H1 (cell line): ENCODE data around the gene ADAMTS15. TPM values are rescaled to one million over a fixed set of nuclear protein-coding genes. Genes with fewer than 3 reads are reported as not detected.

ENCODE experiments used
- CTCF ChIA-PET: fragments of 300-600 bp; sonication (Branson Sonifier 250); formaldehyde crosslinking; loops from one replicate; lab custom pipeline; 2021; ENCODE audit not compliant: partially characterized antibody; lab: Charles Lee
- POLR2A ChIA-PET: fragments of 300-600 bp; sonication (Branson Sonifier 250); formaldehyde crosslinking; loops from one replicate; lab custom pipeline; 2021; ENCODE audit warnings: inconsistent platforms; ENCODE audit not compliant: partially characterized antibody; lab: Charles Lee
- DNase-seq, 2 experiments: peaks; one replicate each; pipeline versions ENCODE4 v3.0.0 to v3.0.0-alpha.2; 2010 to 2022; ENCODE audit warnings: low spot score in 2 of 2, low read depth in 1 of 2, mixed read lengths in 1 of 2
- FAIRE-seq: peaks from 2 replicates; lab custom pipeline; 2011; peaks lifted over from hg19 to GRCh38; lab: Jason Lieb, UNC
- H2AFZ ChIP-seq: 2 replicates; pipeline ENCODE4 v1.8.1; 2012; ENCODE audit warnings: low read length, inconsistent platforms
- H2AK5ac ChIP-seq: 2 replicates; pipeline ENCODE4 v1.6.1; 2013; ENCODE audit warnings: low read depth, low read length
- H2BK120ac ChIP-seq: replicated peaks from 2 replicates; pipeline ENCODE3; 2013; ENCODE audit warnings: low read depth, low read length, inconsistent platforms
- H2BK12ac ChIP-seq: 2 replicates; pipeline ENCODE4 v1.6.1; 2013; ENCODE audit warnings: low read depth, low read length
- H2BK15ac ChIP-seq: 2 replicates; pipeline ENCODE4 v1.6.1; 2013; ENCODE audit warnings: low read length
- H2BK20ac ChIP-seq: 2 replicates; pipeline ENCODE4 v1.6.1; 2013; ENCODE audit warnings: low read length
- H2BK5ac ChIP-seq: 2 replicates; pipeline ENCODE4 v1.6.1; 2013; ENCODE audit warnings: low read depth, low read length
- H3K14ac ChIP-seq: 2 replicates; pipeline ENCODE4 v1.6.1; 2013; ENCODE audit warnings: inconsistent platforms; ENCODE audit not compliant: insufficient read length
- H3K18ac ChIP-seq: 2 replicates; pipeline ENCODE4 v1.6.1; 2013; ENCODE audit warnings: low read length; ENCODE audit errors: extremely low read depth
- H3K23ac ChIP-seq: 2 replicates; pipeline ENCODE4 v1.6.1; 2013; ENCODE audit warnings: inconsistent platforms; ENCODE audit not compliant: insufficient read length
- H3K23me2 ChIP-seq: 2 replicates; pipeline ENCODE4 v1.6.1; 2013; ENCODE audit warnings: low read depth, low read length
- H3K27ac ChIP-seq: 2 replicates; pipeline ENCODE4 v1.6.1; 2011; ENCODE audit warnings: low read depth, low read length, inconsistent platforms
- H3K27me3 ChIP-seq, 4 experiments: replicated peaks in 1 of 4; 1 replicate in 1 of 4; 2 replicates in 3 of 4; pipeline versions ENCODE4 v1.6.1 to v1.8.1; 2011 to 2013; ENCODE audit warnings: low read length in 3 of 4, mild to moderate bottlenecking in 3 of 4, inconsistent platforms in 2 of 4, mixed read lengths in 2 of 4, moderate library complexity in 1 of 4; ENCODE audit not compliant: control insufficient read depth in 3 of 4, insufficient read depth in 3 of 4; ENCODE audit errors: extremely low read depth in 1 of 4
- H3K36me3 ChIP-seq, 4 experiments: 2 replicates each; pipeline versions ENCODE4 v1.6.1 to v1.8.1; 2011 to 2013; ENCODE audit warnings: mild to moderate bottlenecking in 4 of 4, low read length in 3 of 4, moderate library complexity in 2 of 4, control low read depth in 1 of 4, inconsistent platforms in 1 of 4; ENCODE audit not compliant: insufficient read depth in 4 of 4, control insufficient read depth in 2 of 4
- H3K4ac ChIP-seq: replicated peaks from 2 replicates; pipeline ENCODE3; 2013; ENCODE audit warnings: low read length, low read depth, mixed read lengths, inconsistent platforms; ENCODE audit not compliant: insufficient read length
- H3K4me1 ChIP-seq, 4 experiments: replicated peaks in 1 of 4; 1 replicate in 1 of 4; 2 replicates in 3 of 4; pipeline versions ENCODE4 v1.6.1 to v1.8.1; 2011 to 2013; ENCODE audit warnings: low read length in 3 of 4, inconsistent platforms in 2 of 4, mixed read lengths in 1 of 4; ENCODE audit not compliant: insufficient read depth in 4 of 4, control insufficient read depth in 3 of 4
- H3K4me2 ChIP-seq, 2 experiments: 2 replicates each; pipeline versions ENCODE4 v1.6.1 to v1.8.1; 2011 to 2013; ENCODE audit warnings: low read depth in 2 of 2, low read length in 2 of 2, control low read depth in 1 of 2, inconsistent platforms in 1 of 2, mild to moderate bottlenecking in 1 of 2; ENCODE audit not compliant: insufficient read depth in 1 of 2
- H3K4me3 ChIP-seq, 4 experiments: fragments of 200-600, 300-600 bp in 1 of 4; sonication (generic), shearing (Covaris generic), sonication (Bioruptor Twin) in 1 of 4; 2 replicates each; pipeline versions ENCODE4 v1.5.1 to v1.8.1; 2011 to 2016; ENCODE audit warnings: low read length in 4 of 4, low read depth in 3 of 4, control low read depth in 2 of 4, inconsistent platforms in 2 of 4, mild to moderate bottlenecking in 2 of 4, mixed read lengths in 1 of 4, moderate library complexity in 1 of 4; ENCODE audit not compliant: insufficient read depth in 2 of 4; ENCODE audit errors: extremely low read depth in 1 of 4
- H3K56ac ChIP-seq: replicated peaks from 2 replicates; pipeline ENCODE3; 2013; ENCODE audit warnings: low read depth, mild to moderate bottlenecking, mixed read lengths, low read length, inconsistent platforms; ENCODE audit not compliant: insufficient read length
- H3K79me1 ChIP-seq: 2 replicates; pipeline ENCODE4 v1.6.1; 2013; ENCODE audit warnings: low read depth, low read length, control low read depth
- H3K79me2 ChIP-seq, 2 experiments: 2 replicates each; pipeline versions ENCODE4 v1.6.1 to v1.8.1; 2012 to 2013; ENCODE audit warnings: low read length in 2 of 2, mild to moderate bottlenecking in 2 of 2, inconsistent platforms in 1 of 2; ENCODE audit not compliant: insufficient read depth in 2 of 2, control insufficient read depth in 1 of 2
- H3K9ac ChIP-seq, 4 experiments: replicated peaks in 1 of 4; 1 replicate in 1 of 4; 2 replicates in 3 of 4; pipeline versions ENCODE4 v1.6.1 to v1.8.1; 2011 to 2013; ENCODE audit warnings: low read depth in 3 of 4, low read length in 3 of 4, control low read depth in 2 of 4, mild to moderate bottlenecking in 2 of 4, moderate library complexity in 2 of 4, inconsistent platforms in 1 of 4; ENCODE audit errors: extremely low read depth in 1 of 4
- H3K9me3 ChIP-seq, 2 experiments: 2 replicates each; pipeline versions ENCODE4 v1.6.1 to v1.8.1; 2012 to 2013; ENCODE audit warnings: mild to moderate bottlenecking in 2 of 2, moderate library complexity in 2 of 2, control low read depth in 1 of 2, inconsistent platforms in 1 of 2, low read depth in 1 of 2, low read length in 1 of 2, mixed read lengths in 1 of 2; ENCODE audit not compliant: insufficient read depth in 2 of 2
- H4K20me1 ChIP-seq, 2 experiments: replicated peaks in 1 of 2; 2 replicates each; pipeline versions ENCODE3 to v1.8.1; 2011 to 2013; ENCODE audit warnings: inconsistent platforms in 2 of 2, low read length in 2 of 2, mild to moderate bottlenecking in 1 of 2; ENCODE audit not compliant: insufficient read depth in 2 of 2, control insufficient read depth in 1 of 2
- H4K5ac ChIP-seq: 2 replicates; pipeline ENCODE4 v1.6.1; 2013; ENCODE audit warnings: low read length, low read depth, mixed read lengths, inconsistent platforms; ENCODE audit not compliant: insufficient read length
- H4K8ac ChIP-seq: 2 replicates; pipeline ENCODE4 v1.8.0; 2013; ENCODE audit warnings: mild to moderate bottlenecking, moderate library complexity, low read length, inconsistent platforms; ENCODE audit not compliant: insufficient read depth; ENCODE audit errors: extremely low read depth
- H4K91ac ChIP-seq: replicated peaks from 2 replicates; pipeline ENCODE3; 2013; ENCODE audit warnings: low read length, mixed read lengths, inconsistent platforms; ENCODE audit not compliant: insufficient read length
- EP300 ChIP-seq, 2 experiments: IDR thresholded peaks; 1 replicate in 1 of 2; 2 replicates in 1 of 2; pipeline ENCODE4 v1.6.1; 2011 to 2012; ENCODE audit warnings: low read depth in 2 of 2, low read length in 2 of 2, mild to moderate bottlenecking in 2 of 2, borderline replicate concordance in 1 of 2, inconsistent platforms in 1 of 2, moderate library complexity in 1 of 2
- HDAC6 ChIP-seq: IDR thresholded peaks from one replicate; pipeline ENCODE4 v1.7.1; 2012; ENCODE audit warnings: low read depth, mild to moderate bottlenecking, inconsistent platforms, low read length, moderate library complexity
- JUND ChIP-seq: IDR thresholded peaks from 2 replicates; pipeline ENCODE4 v1.6.1; 2011; ENCODE audit warnings: mild to moderate bottlenecking, improper control_type of control experiment, low read length
- KDM5A ChIP-seq: fragments of 200-600 bp; IDR thresholded peaks from 2 replicates; pipeline ENCODE4 v1.7.1; 2012; ENCODE audit warnings: mild to moderate bottlenecking, low read length, inconsistent platforms, mixed read lengths
- MAX ChIP-seq: IDR thresholded peaks from 2 replicates; pipeline ENCODE4 v1.6.1; 2012; ENCODE audit warnings: inconsistent platforms
- NANOG ChIP-seq: IDR thresholded peaks from 2 replicates; pipeline ENCODE4 v1.6.1; 2011; ENCODE audit warnings: low read length, low read depth, mild to moderate bottlenecking, inconsistent platforms; ENCODE audit not compliant: insufficient read depth, poor library complexity, severe bottlenecking
- PHF8 ChIP-seq: fragments of 200-600 bp; sonication (generic); conservative IDR thresholded peaks from 2 replicates; pipeline ENCODE4 v1.7.1; 2012; ENCODE audit warnings: low read depth, mild to moderate bottlenecking, inconsistent platforms, low read length, moderate library complexity
- SIX5 ChIP-seq: IDR thresholded peaks from 2 replicates; pipeline ENCODE4 v1.6.1; 2011; ENCODE audit warnings: mild to moderate bottlenecking, low read depth, low read length
- TAF1 ChIP-seq: IDR thresholded peaks from 2 replicates; pipeline ENCODE4 v1.6.1; 2011; ENCODE audit warnings: mild to moderate bottlenecking, low read depth, low read length
- WGBS, 2 experiments: shearing (Covaris generic) in 1 of 2; methylation state at CpG; one replicate each; pipeline versions ENCODE4 v1.1.6 to v1.1.7; 2013 to 2015; ENCODE audit warnings: low lambda C conversion rate in 2 of 2, mixed read lengths in 2 of 2, inconsistent platforms in 1 of 2, low coverage in 1 of 2, missing lambda C conversion rate in 1 of 2; ENCODE audit not compliant: insufficient replicate concordance in 2 of 2, insufficient coverage in 1 of 2, insufficient read length in 1 of 2; ENCODE audit errors: extremely low coverage in 1 of 2, missing lambda C conversion rate in 1 of 2; 5-methylcytosine and 5-hydroxymethylcytosine counted together
- polyA plus RNA-seq, 7 experiments: library from polyadenylated mRNA; depleted of rRNA in 3 of 7; stranded (reverse) in 5 of 7; unstranded in 2 of 7; fragments of >200 nt in 5 of 7; fragments of 200-250 nt in 2 of 7; gene quantifications; 1 replicate in 5 of 7; 2 replicates in 1 of 7; 4 replicates in 1 of 7; pipeline versions ENCODE4 v1.2.1 to v1.2.3, GENCODE V29; 2011 to 2013; ENCODE audit warnings: missing spikeins in 2 of 7, mixed read lengths in 2 of 7
- total RNA-seq: library from RNA; stranded (reverse); fragmentation: NEBNext Ultra II Directional; extraction: Animal tissue kit (Norgen Biotek cat#: 25700); gene quantifications from 2 replicates; pipeline ENCODE4 v1.2.1, GENCODE V29; 2021
- TF ChIP-seq, protein P1 (sequence below), 3 experiments: IDR thresholded peaks; 1 replicate in 2 of 3; 2 replicates in 1 of 3; pipeline versions ENCODE4 v1.5.1 to v1.6.1; 2011; ENCODE audit warnings: low read length in 3 of 3, mild to moderate bottlenecking in 3 of 3, inconsistent platforms in 2 of 3, low read depth in 1 of 3, moderate library complexity in 1 of 3; ENCODE audit not compliant: insufficient read depth in 1 of 3; ENCODE audit errors: control extremely low read depth in 1 of 3

ADAMTS15 gene
- total and polyA plus RNA-seq, 2 of the 8 experiments (the other 6 are each of a cell fraction or from before 2014, with no cell fraction given) = 1.7 to 4.7 TPM

DNA sequence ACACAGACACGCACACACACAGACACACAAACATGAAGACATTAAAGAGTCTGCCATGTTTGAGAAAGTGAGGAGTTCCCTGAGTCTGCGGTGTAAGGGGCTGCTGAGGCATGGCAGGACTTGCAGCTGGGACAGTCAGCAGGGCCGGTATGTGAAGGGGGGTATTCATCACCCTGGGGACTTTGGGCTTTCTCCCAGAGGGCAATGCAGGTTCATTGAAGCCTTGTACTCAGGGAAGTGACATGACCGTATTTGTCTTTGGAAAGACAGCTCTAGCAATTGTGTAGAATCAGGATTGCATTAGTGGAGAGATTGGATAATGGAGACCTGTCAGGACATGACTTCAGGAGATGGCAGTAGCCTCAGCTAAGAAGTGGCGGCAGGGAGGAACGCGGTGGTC is 10.6 kb upstream of the ADAMTS15 start:
- Histone ChIP-seq H4K20me1 (no peaks in the 10 kb centered on the region), H2BK5ac (no peak overlapping the region), H3K56ac (no peak overlapping the region), H3K4me3 (no peak overlapping the region), H3K23ac (no peak overlapping the region), H2BK12ac (no peak overlapping the region), H3K36me3 (no peaks in the 10 kb centered on the region), H3K18ac (no peak overlapping the region), H4K8ac (no peak overlapping the region), H3K79me1 (no peaks in the 10 kb centered on the region), H3K4me1 (no peaks in the 10 kb centered on the region), H3K9ac (no peak overlapping the region), H3K4me2 (no peak overlapping the region), H2BK20ac (no peak overlapping the region), H2AFZ (no peak overlapping the region), H3K27me3 (no peaks in the 10 kb centered on the region), H3K23me2 (peaks cover 3% of the 10 kb centered on the region), H2AK5ac (no peak overlapping the region), H3K79me2 (no peaks in the 10 kb centered on the region), H4K5ac (no peak overlapping the region), H4K91ac (no peak overlapping the region), H3K14ac (no peak overlapping the region), H2BK15ac (no peak overlapping the region), H3K9me3 (no peaks in the 10 kb centered on the region), H2BK120ac (no peak overlapping the region), H3K4ac (no peak overlapping the region), H3K27ac (no peak overlapping the region)
- 88% methylated on average over 7 of the region's 7 CpGs; no CpG with 5 or more reads in 1 of the 2 experiments for WGBS, 2 experiments
- POLR2A ChIA-PET = interaction anchor here (0.8 to 1.7 kb wide), 2 partner anchors 422 to 469 kb away, joined by 3 to 5 read pairs; no protein-coding TSS in a partner anchor
- FAIRE-seq (no peak), DNase-seq (no peak)
- CTCF ChIA-PET = interaction anchor here (1.0 to 21.7 kb wide), 14 partner anchors 9 to 459 kb away, joined by 3 to 521 read pairs (median 3); partner anchors contain the start of gene ADAMTS15
- TF ChIP-seq KDM5A = no peak
- TF ChIP-seq MAX = no peak
- TF ChIP-seq SIX5 = no peak
- no peak for TF ChIP-seq HDAC6
- no peak for TF ChIP-seq TAF1
- no peak for TF ChIP-seq JUND
- TF ChIP-seq NANOG = no peak
- TF ChIP-seq EP300 (IDR thresholded peaks at IDR 0.05; ENCODE audit: borderline replicate concordance in 1 of 2, low read depth in 2 of 2, low read length in 2 of 2) = no peak
- TF ChIP-seq PHF8 = no peak
- TF ChIP-seq, protein P1, sequence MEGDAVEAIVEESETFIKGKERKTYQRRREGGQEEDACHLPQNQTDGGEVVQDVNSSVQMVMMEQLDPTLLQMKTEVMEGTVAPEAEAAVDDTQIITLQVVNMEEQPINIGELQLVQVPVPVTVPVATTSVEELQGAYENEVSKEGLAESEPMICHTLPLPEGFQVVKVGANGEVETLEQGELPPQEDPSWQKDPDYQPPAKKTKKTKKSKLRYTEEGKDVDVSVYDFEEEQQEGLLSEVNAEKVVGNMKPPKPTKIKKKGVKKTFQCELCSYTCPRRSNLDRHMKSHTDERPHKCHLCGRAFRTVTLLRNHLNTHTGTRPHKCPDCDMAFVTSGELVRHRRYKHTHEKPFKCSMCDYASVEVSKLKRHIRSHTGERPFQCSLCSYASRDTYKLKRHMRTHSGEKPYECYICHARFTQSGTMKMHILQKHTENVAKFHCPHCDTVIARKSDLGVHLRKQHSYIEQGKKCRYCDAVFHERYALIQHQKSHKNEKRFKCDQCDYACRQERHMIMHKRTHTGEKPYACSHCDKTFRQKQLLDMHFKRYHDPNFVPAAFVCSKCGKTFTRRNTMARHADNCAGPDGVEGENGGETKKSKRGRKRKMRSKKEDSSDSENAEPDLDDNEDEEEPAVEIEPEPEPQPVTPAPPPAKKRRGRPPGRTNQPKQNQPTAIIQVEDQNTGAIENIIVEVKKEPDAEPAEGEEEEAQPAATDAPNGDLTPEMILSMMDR (IDR thresholded peaks at IDR 0.05; ENCODE audit: control extremely low read depth in 1 of 3, insufficient read depth in 1 of 3, low read depth in 1 of 3, low read length in 3 of 3) = no peak
